Fibroblast of skin of left biceps (primary cell): ENCODE data around the gene SCAMP2.
"Not testable (repeated sequence)": the region's sequence is repeated elsewhere in the genome, so short reads cannot be mapped to it uniquely, and the experiment has no call there.

Experiments
- DNase-seq, 2 experiments: peaks; one replicate each; pipeline ENCODE4 v3.0.0-alpha.2; 2013; ENCODE audit warnings: low read depth in 2 of 2

Gene SCAMP2

GRCh38 chr15:74873036-74873755 is at the start of gene SCAMP2:
Gene SCAMP2 (minus strand): TSS chr15:74873365. CDS start chr15:74873255, 110 bp downstream.
- peak; percentile 81 to 83 for DNase-seq

- DNase-seq, result no peak
These were observed 47.3 kb upstream of the SCAMP2 start for GRCh38 chr15:74920456-74920855.

- DNase-seq, result no peak
These were observed 44.5 kb upstream of the SCAMP2 start for GRCh38 chr15:74917676-74918075.

- DNase-seq, result not testable (repeated sequence)
These were observed 40.6 kb upstream of the SCAMP2 start for GRCh38 chr15:74913799-74914198.

- DNase-seq, result no peak
These were observed 39.9 kb upstream of the SCAMP2 start for GRCh38 chr15:74913041-74913440.

GRCh38 chr15:74908635-74909034 is 35.5 kb upstream of the SCAMP2 start:
- DNase-seq, result no peak

- no peak for DNase-seq
These were observed 34.2 kb upstream of the SCAMP2 start for GRCh38 chr15:74907163-74907870.

- peak; percentile 37 to 43 for DNase-seq
These were observed 33.4 kb upstream of the SCAMP2 start, which contains the start of gene FAM219B for GRCh38 chr15:74906450-74907162. Gene FAM219B (minus strand): TSS chr15:74906851. CDS start chr15:74906800, 51 bp downstream.

- DNase-seq, result no peak
These were observed 32.9 kb upstream of the SCAMP2 start for GRCh38 chr15:74906067-74906449.

GRCh38 chr15:74904190-74904805 is 31.1 kb upstream of the SCAMP2 start:
- no peak for DNase-seq

- DNase-seq, result no peak
These were observed 30.5 kb upstream of the SCAMP2 start for GRCh38 chr15:74903676-74904075.

GRCh38 chr15:74902295-74903075 is 29.3 kb upstream of the SCAMP2 start:
- DNase-seq, result no peak

GRCh38 chr15:74901612-74902063 is 28.5 kb upstream of the SCAMP2 start:
- DNase-seq, result peak in 1 of 2 experiments; percentile 15

GRCh38 chr15:74897300-74897701 is 24.1 kb upstream of the SCAMP2 start:
- no peak for DNase-seq

GRCh38 chr15:74896316-74896715 is 23.2 kb upstream of the SCAMP2 start:
- DNase-seq, result no peak

- DNase-seq, result no peak
These were observed 22.7 kb upstream of the SCAMP2 start for GRCh38 chr15:74895830-74896229.

- not testable (repeated sequence) for DNase-seq
These were observed 21.2 kb upstream of the SCAMP2 start for GRCh38 chr15:74894383-74894782.

- DNase-seq, result no peak
These were observed 20.5 kb upstream of the SCAMP2 start for GRCh38 chr15:74893627-74894026.

- DNase-seq, result no peak
These were observed 19.8 kb upstream of the SCAMP2 start for GRCh38 chr15:74892931-74893330.

- no peak for DNase-seq
These were observed 19.1 kb upstream of the SCAMP2 start for GRCh38 chr15:74892313-74892712.

- no peak for DNase-seq
These were observed 18.3 kb upstream of the SCAMP2 start for GRCh38 chr15:74891469-74891868.
